Epithelial cell of esophagus (primary cell): ENCODE measurements around the gene TFAP2A.

Experiments used
- DNase-seq: peaks from one replicate; pipeline ENCODE4 v3.0.0; 2010; ENCODE audit warnings: low read depth
- H3K4me3 ChIP-seq: 2 replicates; pipeline ENCODE4 v1.5.1; 2011; ENCODE audit warnings: mild to moderate bottlenecking, low read length, control low read depth
- CTCF ChIP-seq: IDR thresholded peaks from 2 replicates; pipeline ENCODE4 v1.5.1; 2011; ENCODE audit warnings: low read depth, mild to moderate bottlenecking, low read length, control low read depth, inconsistent platforms; ENCODE audit not compliant: insufficient read depth; ENCODE audit errors: missing control alignments

TFAP2A gene

GRCh38 chr6:10381830-10382208, 33.1 kb downstream of the TFAP2A start:
- no peak for DNase-seq
- no peak for TF ChIP-seq CTCF

GRCh38 chr6:10381133-10381829, 33.6 kb downstream of the TFAP2A start:
- no peak overlapping the region for H3K4me3 ChIP-seq
- TF ChIP-seq CTCF = no peak
- no peak for DNase-seq

More at GRCh38 chr6:10381830-10382208, 33.1 kb downstream of the TFAP2A start:
- H3K4me3 ChIP-seq = no peak overlapping the region

GRCh38 chr6:10375391-10375969, 39.4 kb downstream of the TFAP2A start:
- no peak for DNase-seq
- no peak for TF ChIP-seq CTCF
- no peak overlapping the region for H3K4me3 ChIP-seq

- DNase-seq = peak; percentile 36
- H3K4me3 ChIP-seq = no peak overlapping the region
- TF ChIP-seq CTCF = no peak
Measured at GRCh38 chr6:10373642-10374359, 41.1 kb downstream of the TFAP2A start.

GRCh38 chr6:10369896-10370295, 45.0 kb downstream of the TFAP2A start:
- no peak for TF ChIP-seq CTCF
- peak; percentile 93 for DNase-seq
- no peak overlapping the region for H3K4me3 ChIP-seq

GRCh38 chr6:10368861-10369260, 46.0 kb downstream of the TFAP2A start:
- no peak for DNase-seq
- H3K4me3 ChIP-seq = no peak overlapping the region
- no peak for TF ChIP-seq CTCF

GRCh38 chr6:10363911-10364310, 51.0 kb downstream of the TFAP2A start:
- H3K4me3 ChIP-seq = no peak overlapping the region
- no peak for TF ChIP-seq CTCF
- DNase-seq = peak; percentile 98
